ENCODE measurements around the gene AP2A2.

The AP2A2 gene

GRCh38 chr11:909406-909805 lies 16.3 kb upstream of the AP2A2 start:
- TF ChIP-seq CTCF (IDR thresholded peaks at IDR 0.05; ENCODE audit: low read depth, low read length), result no peak

GRCh38 chr11:910044-910588 lies 15.6 kb upstream of the AP2A2 start:
- TF ChIP-seq CTCF (IDR thresholded peaks at IDR 0.05; ENCODE audit: low read depth, low read length), result no peak

More at GRCh38 chr11:909406-909805, 16.3 kb upstream of the AP2A2 start:
- no peak for DNase-seq (ENCODE audit: extremely low read depth, low read depth)

GRCh38 chr11:910589-911030 lies 15.1 kb upstream of the AP2A2 start, which contains the start of gene CHID1:
TSS of gene CHID1 (minus strand) at chr11:910810. CDS start at chr11:904816, 5,994 bp downstream.
- TF ChIP-seq CTCF (IDR thresholded peaks at IDR 0.05; ENCODE audit: low read depth, low read length), result no peak
- peak; percentile 42 for DNase-seq (ENCODE audit: extremely low read depth, low read depth)

More at GRCh38 chr11:910044-910588, 15.6 kb upstream of the AP2A2 start:
- no peak for DNase-seq (ENCODE audit: extremely low read depth, low read depth)

GRCh38 chr11:911031-911889 lies 14.4 kb upstream of the AP2A2 start:
- DNase-seq (ENCODE audit: extremely low read depth, low read depth), result no peak

GRCh38 chr11:911890-912219 lies 13.8 kb upstream of the AP2A2 start:
- DNase-seq (ENCODE audit: extremely low read depth, low read depth), result no peak
- TF ChIP-seq CTCF (IDR thresholded peaks at IDR 0.05; ENCODE audit: low read depth, low read length), result no peak

More at GRCh38 chr11:911031-911889, 14.4 kb upstream of the AP2A2 start:
- TF ChIP-seq CTCF (IDR thresholded peaks at IDR 0.05; ENCODE audit: low read depth, low read length), result no peak

- TF ChIP-seq CTCF (IDR thresholded peaks at IDR 0.05; ENCODE audit: low read depth, low read length), result no peak
- DNase-seq (ENCODE audit: extremely low read depth, low read depth), result no peak
These were observed 13.4 kb upstream of the AP2A2 start for GRCh38 chr11:912266-912665.

GRCh38 chr11:913043-913442 lies 12.6 kb upstream of the AP2A2 start:
- no peak for DNase-seq (ENCODE audit: extremely low read depth, low read depth)
- TF ChIP-seq CTCF (IDR thresholded peaks at IDR 0.05; ENCODE audit: low read depth, low read length), result no peak

Measured in AG09319 (cell line).